GM19238 (cell line): Measurements from ENCODE around the gene SLC35C1.
A peak's percentile ranks its signal among the peaks of the same experiment; 100 is the strongest.
"Not testable (repeated sequence)": the region's sequence is repeated elsewhere in the genome, so short reads cannot be mapped to it uniquely, and the experiment has no call there.

ENCODE experiments used
- DNase-seq: peaks from one replicate; pipeline ENCODE4 v3.0.0; 2011; ENCODE audit warnings: low spot score; ENCODE audit not compliant: insufficient read length

Gene SLC35C1

GRCh38 chr11:45786272-45786671 lies 18.7 kb upstream of the SLC35C1 start:
- no peak for DNase-seq

- no peak for DNase-seq
Observed at GRCh38 chr11:45788887-45789286, 16.1 kb upstream of the SLC35C1 start.

GRCh38 chr11:45791524-45791923 lies 13.4 kb upstream of the SLC35C1 start:
- no peak for DNase-seq

GRCh38 chr11:45794169-45794568 lies 10.8 kb upstream of the SLC35C1 start:
- DNase-seq: no peak

GRCh38 chr11:45795379-45795778 lies 9.6 kb upstream of the SLC35C1 start:
- no peak for DNase-seq

GRCh38 chr11:45796461-45796861 lies 8.5 kb upstream of the SLC35C1 start:
- no peak for DNase-seq

- no peak for DNase-seq
Observed at GRCh38 chr11:45798793-45799441, 6.0 kb upstream of the SLC35C1 start.

GRCh38 chr11:45799562-45799961 lies 5.4 kb upstream of the SLC35C1 start:
- no peak for DNase-seq

- no peak for DNase-seq
Observed at GRCh38 chr11:45800261-45800660, 4.7 kb upstream of the SLC35C1 start.

- DNase-seq: no peak
Observed at GRCh38 chr11:45801723-45802315, 3.1 kb upstream of the SLC35C1 start.

- DNase-seq: no peak
Observed at GRCh38 chr11:45802531-45803317, 2.2 kb upstream of the SLC35C1 start.

- DNase-seq: peak; percentile 34
Observed at GRCh38 chr11:45803971-45804760, 783 bp upstream of the SLC35C1 start.

- no peak for DNase-seq
Observed at GRCh38 chr11:45805305-45806071, 539 bp downstream of the SLC35C1 start.

- DNase-seq: no peak
Observed at GRCh38 chr11:45806072-45806933, 1.4 kb downstream of the SLC35C1 start.

- no peak for DNase-seq
Observed at GRCh38 chr11:45806937-45807791, 2.2 kb downstream of the SLC35C1 start.

GRCh38 chr11:45807792-45808238 lies 2.9 kb downstream of the SLC35C1 start:
- no peak for DNase-seq

- DNase-seq: not testable (repeated sequence)
Observed at GRCh38 chr11:45808427-45808826, 3.5 kb downstream of the SLC35C1 start.

- no peak for DNase-seq
Observed at GRCh38 chr11:45809456-45810395, 4.8 kb downstream of the SLC35C1 start.
